Adrenal gland (tissue), 5 donors: Measurements from ENCODE around the gene CAMK2A.

Source experiments
- CTCF ChIP-seq, 6 experiments: fragments of 450-650 bp in 4 of 6; fragments of 200-600 bp in 2 of 6; sonication (generic) in 1 of 6; IDR thresholded peaks; 1 replicate in 5 of 6; 2 replicates in 1 of 6; pipeline versions ENCODE4 v1.5.1 to v1.8.0; 2016 to 2021; ENCODE audit warnings: antibody characterized with exemption in 6 of 6, mild to moderate bottlenecking in 2 of 6, moderate library complexity in 1 of 6
- POLR2A ChIP-seq, 2 donors: fragments of 450-650 bp; IDR thresholded peaks; one replicate each; pipeline ENCODE4 v1.6.1; 2017; ENCODE audit warnings: antibody characterized with exemption in 2 of 2, mild to moderate bottlenecking in 2 of 2, moderate library complexity in 1 of 2
- donor health status: DM: no; HTN: no; CAD: no.

GRCh38 chr5:150258130-150258529 lies 31.4 kb downstream of the CAMK2A start:
- TF ChIP-seq CTCF (IDR thresholded peaks at IDR 0.05): no peak
- no peak for TF ChIP-seq POLR2A (IDR thresholded peaks at IDR 0.05)
